B cell (primary cell): Measurements from ENCODE around the gene PLCL1.

ENCODE experiments used
- EZH2 ChIP-seq: IDR thresholded peaks from 2 replicates; pipeline ENCODE4 v1.6.1; 2012; ENCODE audit warnings: borderline replicate concordance, low read depth, mild to moderate bottlenecking, moderate library complexity, low read length; ENCODE audit not compliant: insufficient read depth, poor library complexity, severe bottlenecking
- TF ChIP-seq, protein P1 (sequence below): fragments of 200-600 bp; IDR thresholded peaks from one replicate; pipeline ENCODE4 v1.8.0; 2022; ENCODE audit warnings: antibody characterized with exemption, mild to moderate bottlenecking

DNA sequence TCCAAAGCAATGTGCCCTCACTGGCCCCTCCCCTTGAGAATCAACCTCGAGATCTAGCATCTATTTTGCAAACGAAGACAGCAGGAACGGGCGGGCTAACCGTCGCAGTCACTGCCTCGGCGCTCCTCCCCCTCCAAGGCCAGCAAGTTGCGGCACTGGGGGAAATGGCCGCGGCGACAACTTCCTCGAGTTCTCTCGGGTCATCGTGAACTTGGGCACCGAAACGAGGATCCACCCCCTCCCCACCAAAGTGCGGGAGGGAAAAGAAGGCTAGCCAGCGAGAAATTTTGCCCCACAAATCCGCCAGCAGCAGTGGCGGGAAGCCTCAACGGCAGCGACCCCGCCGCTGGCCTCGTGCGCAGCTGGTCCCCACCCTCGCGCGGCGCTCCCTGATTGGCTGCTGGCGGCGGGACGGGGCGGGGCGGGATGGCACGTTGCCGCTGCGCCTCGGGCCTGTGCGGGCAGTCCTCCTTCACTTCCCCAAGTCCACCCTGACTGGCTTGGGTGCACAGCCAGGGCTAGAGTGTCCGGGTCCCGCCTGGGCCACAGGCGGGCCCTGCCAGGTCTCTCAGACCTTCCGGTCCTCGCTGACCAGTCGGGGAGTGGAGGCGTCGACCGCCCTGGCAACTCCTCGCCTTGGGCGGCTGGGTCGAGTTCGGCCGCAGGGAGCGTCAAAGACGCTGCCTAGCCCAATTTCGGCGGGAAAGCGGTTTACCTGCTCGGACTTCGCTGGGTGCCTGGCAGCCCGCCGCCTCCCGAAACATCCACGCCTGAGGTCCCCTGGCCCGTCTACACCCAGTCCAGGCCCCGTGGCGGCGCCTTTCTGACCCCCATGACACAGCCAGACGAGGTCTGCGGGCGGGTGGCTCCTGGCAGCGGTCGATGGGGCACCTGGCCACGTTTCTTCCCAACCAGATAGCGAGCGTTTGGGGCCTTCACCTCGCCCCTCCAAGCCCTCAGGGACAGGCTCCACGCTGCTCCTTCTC is 19.1 kb upstream of the PLCL1 start, which contains the start of gene BOLL:
- TF ChIP-seq, protein P1, sequence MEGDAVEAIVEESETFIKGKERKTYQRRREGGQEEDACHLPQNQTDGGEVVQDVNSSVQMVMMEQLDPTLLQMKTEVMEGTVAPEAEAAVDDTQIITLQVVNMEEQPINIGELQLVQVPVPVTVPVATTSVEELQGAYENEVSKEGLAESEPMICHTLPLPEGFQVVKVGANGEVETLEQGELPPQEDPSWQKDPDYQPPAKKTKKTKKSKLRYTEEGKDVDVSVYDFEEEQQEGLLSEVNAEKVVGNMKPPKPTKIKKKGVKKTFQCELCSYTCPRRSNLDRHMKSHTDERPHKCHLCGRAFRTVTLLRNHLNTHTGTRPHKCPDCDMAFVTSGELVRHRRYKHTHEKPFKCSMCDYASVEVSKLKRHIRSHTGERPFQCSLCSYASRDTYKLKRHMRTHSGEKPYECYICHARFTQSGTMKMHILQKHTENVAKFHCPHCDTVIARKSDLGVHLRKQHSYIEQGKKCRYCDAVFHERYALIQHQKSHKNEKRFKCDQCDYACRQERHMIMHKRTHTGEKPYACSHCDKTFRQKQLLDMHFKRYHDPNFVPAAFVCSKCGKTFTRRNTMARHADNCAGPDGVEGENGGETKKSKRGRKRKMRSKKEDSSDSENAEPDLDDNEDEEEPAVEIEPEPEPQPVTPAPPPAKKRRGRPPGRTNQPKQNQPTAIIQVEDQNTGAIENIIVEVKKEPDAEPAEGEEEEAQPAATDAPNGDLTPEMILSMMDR: no peak
- TF ChIP-seq EZH2: no peak
